ENCODE results near the gene OVCH1. TPM values are rescaled to one million over a fixed set of nuclear protein-coding genes. Genes with fewer than 3 reads are reported as not detected.
"Not testable (repeated sequence)": the region's sequence is repeated elsewhere in the genome, so short reads cannot be mapped to it uniquely, and the experiment has no call there.

Gene OVCH1
- total RNA-seq, 1 experiment from 2014 or later: not detected

DNA sequence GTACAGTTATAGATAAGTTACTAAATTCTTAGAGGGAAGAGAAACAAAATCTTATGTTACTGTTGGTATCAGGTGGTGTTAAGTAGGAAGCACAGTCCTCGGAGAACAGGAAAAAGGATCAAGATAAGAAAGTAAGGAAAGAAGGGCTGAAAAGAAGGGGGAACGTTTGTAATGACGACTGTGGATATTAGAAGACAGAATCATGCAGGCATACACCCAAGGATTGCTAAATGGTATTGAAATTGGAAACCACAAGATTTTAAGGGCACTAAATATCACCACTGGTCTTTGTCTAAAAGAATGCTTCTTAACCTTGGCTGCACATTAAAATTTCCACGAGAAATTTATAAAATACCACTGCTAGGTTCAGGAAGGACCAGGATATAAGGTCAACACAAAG, 82.4 kb downstream of the OVCH1 start:
- no peak for DNase-seq (ENCODE audit: low spot score)

DNA sequence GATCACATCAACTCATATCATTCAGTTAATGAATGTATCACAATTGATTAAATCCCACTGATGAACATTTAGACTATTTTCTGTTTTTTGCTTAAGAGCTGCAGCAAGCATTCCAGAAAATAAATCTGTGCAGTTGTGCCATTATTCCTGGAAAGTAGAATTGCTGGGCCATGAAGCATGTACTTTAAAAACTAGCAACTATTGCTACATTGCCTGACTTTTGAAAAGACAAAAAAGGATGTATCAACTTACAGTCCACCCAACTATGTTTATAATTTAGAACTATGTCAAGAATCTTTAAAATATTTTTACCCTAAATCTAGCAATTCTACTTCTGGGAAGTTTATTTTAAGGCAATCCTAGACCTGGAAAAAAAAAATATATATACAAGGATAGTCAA, 83.1 kb downstream of the OVCH1 start:
- no peak for DNase-seq (ENCODE audit: low spot score)

DNA sequence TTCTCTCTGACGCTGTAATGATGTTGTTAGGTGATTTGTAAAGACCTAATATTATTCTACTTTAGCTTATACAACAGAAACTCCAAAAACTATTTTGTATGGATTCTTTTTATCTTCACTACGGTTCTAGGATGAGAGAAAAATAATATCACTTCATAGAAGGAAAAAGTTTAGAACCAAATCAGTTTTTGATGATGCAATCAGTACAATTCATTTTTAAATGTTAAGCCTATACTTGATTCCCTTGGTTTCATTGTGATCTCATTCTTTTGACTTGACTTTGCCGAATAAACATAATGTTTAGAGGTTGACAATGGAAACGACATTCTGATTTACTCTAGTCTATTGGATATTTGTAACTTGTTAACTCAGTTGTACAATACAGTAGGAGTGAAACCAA, 91.9 kb downstream of the OVCH1 start:
- DNase-seq (ENCODE audit: low spot score): no peak

DNA sequence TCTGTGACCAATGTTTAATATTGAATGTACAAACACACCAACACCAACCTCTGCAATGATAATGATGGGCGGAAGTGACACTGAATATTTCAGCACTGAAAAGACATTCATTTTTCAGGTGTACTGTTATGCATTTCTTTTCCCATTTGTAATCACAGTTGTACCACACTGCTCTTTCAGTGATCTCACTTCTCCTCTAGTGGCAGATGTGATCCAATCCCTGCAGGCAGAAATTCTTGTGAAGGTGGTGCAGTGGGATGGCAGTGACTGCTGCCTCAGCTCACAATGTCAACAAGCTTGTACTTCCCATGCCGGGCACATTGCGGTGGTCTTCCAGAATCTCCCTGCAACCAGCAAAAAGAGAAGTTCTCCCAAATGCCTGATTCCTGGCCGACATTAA, 93.5 kb downstream of the OVCH1 start:
- DNase-seq (ENCODE audit: low spot score): no peak

DNA sequence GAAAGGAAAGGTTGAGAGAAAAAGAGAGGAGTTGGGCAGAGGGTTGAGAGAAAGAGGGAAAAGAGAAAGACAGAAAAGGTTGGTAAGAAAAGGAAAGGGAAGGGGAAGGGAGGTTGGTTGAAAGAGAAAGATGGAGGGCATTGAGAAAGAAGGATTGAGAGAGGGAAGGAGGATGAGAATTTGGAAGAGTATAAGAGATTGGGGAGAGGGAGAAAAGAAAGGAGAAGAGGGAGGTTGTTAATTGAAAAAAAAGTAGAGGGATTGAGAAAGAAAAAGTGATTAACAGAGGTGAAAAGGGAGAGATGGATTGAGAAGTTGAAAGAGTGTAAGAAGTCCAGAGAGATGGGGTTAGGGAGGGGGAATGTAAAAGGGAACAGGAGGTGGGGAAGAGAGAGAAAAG, 95.0 kb downstream of the OVCH1 start:
- no peak for DNase-seq (ENCODE audit: low spot score)

DNA sequence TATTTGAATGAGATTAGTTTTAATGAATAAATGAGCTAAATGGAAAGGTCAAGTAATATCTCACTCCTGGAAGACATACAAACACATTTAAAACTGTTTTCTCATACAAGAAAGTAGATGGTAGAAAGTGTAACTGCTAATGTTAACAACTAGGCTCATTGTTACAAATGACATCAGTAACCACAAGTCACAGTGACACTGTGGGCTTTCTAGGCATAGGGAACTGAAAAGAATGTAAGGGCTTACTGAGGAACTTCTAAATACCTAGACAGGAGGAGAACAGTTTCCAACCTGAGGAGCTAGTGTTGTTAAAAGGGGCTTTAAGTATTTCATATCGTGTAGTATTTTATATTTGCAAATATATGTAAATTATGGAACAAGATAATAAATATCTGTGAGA, 99.0 kb downstream of the OVCH1 start:
- no peak for DNase-seq (ENCODE audit: low spot score)

DNA sequence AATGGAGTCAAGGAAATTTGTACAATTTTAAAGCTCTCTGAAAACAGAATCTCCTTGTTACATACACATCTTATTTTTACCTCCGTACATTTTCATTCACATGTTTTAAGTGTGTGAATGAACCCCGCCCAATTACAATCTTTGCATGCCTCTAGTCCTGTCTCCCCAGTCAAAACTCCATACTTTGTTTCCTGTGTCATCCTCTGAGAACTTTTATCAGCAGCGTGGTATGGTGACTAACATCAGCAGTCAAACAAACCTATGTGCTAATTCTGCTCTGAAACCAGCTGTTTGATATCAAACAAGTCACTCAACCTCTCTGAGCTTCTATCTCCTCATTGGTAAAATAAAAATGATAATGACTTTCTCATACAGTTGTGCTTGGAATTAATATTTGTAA, 100.7 kb downstream of the OVCH1 start:
- DNase-seq (ENCODE audit: low spot score): no peak

DNA sequence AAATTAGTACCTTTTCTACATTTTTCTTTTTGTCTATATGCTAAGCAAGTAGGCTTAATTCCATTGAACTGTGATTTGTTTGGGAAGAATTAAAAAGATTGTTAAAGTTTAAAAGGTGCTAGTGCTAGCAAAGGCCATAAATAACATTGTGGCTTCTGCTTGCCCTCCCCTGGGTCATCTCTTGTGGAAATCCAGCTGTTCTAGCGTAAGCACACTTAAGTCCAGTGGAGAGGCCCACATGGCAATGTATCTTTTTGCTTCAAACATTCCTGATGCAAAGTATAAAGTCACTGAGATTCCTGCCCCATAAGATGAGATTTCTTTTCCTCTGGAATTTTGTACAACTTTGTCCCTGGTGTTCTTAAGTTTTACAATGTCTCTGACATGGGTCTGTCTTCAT, 102.1 kb downstream of the OVCH1 start:
- DNase-seq (ENCODE audit: low spot score): no peak

DNA sequence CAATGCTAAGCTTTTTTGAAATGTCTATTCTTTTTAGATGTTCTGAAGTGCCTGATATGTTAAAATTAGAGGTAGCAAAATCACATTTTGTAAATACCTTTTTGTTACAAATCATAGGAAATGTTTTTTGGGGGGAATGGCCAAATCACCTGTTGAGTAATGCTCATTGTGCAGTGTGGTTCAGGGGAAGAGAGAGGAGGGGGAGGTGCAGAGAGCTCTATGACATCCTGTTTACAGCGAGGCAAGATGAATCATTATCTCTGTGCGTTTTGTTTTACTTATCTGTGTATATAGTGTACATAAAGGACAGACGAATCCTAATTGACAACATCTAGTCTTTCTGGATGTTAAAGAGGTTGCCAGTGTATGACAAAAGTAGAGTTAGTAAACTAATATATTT, 107.1 kb downstream of the OVCH1 start:
- not testable (repeated sequence) for DNase-seq (ENCODE audit: low spot score)

DNA sequence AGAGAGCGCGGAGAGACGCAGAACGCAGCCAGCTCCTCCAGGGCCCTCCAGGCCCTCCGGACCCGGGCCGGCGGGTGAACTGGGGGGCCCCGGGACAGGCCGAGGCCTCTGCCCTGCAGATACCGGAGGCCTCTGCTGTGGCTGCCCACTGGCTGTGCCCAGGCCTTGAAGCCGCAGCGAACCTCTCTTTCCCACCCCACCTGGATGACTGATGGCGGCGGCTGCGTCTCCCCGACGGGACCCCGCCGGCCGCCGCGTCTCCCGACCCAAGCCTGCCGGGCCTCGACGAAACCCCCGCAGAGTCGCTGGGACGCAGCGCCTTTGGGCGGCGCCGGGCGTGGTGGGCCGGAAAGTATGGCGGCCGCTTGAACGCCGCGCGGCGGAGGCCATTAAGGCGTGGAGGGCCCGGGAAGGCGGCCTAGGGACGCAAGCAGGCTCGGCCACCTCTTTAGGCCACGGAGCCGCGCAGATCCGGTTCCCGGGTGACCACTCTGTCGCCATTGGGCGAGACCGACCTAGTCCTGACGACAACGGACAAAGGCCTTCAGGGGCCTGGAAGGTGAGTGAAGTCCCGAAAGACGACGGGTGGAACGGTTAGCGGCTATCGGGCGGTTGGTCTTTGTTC, 108.1 kb downstream of the OVCH1 start:
- no peak for DNase-seq (ENCODE audit: low spot score)

DNA sequence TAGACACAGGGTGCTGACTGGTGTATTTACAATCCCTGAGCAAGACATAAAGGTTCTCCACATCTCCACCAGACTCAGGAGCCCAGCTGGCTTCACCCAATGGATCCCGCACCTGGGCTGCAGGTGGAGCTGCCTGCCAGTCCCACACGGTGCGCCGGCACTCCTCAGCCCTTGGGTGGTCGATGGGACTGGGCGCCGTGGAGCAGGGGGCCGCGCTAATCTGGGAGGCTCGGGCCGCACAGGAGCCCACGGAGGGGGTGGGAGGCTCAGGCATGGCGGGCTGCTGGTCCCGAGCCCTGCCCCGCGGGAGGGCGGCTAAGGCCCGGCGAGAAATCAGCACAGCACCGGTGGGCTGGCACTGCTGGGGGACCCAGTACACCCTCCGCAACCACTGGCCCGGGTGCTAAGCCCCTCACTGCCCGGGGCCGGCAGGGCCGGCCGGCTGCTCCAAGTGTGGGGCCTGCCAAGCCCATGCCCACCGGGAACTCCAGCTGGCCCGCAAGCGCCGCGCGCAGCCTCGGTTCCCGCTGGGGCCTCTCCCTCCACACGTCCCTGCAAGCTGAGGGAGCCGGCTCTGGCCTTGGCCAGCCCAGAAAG, 111.3 kb downstream of the OVCH1 start:
- DNase-seq (ENCODE audit: low spot score): not testable (repeated sequence)

DNA sequence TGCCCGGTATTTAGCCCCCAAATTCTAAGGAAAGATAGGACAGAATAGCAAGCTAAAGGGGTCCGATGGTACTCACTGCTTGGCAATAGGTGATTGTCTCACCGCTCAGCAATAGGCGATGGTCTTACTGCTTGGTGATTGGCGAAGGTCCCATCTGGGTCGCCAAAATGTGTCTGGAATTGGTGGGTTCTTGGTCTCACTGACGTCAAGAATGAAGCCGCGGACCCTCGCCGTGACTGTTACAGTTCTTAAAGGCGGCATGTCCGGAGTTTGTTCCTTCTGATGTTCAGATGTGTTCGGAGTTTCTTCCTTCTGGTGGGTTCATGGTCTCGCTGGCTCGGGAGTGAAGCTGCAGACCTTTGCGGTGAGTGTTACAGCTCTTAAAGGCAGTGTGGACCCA, 112.3 kb downstream of the OVCH1 start:
- not testable (repeated sequence) for DNase-seq (ENCODE audit: low spot score)

DNA sequence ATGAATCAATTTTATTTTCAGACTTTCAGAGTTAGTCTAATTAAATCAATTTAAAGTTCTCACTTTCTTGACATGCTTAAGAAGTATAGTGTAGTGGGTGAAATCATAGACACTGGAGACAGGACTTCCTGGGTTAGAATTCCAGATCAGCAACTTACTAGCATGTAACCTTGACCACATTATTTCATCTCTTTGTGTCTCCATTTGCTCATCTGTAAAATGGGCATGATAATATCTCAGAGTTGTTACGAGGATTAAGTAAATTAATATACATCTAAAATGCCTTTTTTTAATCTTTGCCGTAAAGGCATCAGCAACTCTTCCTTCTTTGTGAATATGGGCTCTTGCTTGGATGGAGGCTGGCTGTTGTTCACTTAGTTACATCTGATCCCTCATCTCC, 115.2 kb downstream of the OVCH1 start:
- no peak for DNase-seq (ENCODE audit: low spot score)

DNA sequence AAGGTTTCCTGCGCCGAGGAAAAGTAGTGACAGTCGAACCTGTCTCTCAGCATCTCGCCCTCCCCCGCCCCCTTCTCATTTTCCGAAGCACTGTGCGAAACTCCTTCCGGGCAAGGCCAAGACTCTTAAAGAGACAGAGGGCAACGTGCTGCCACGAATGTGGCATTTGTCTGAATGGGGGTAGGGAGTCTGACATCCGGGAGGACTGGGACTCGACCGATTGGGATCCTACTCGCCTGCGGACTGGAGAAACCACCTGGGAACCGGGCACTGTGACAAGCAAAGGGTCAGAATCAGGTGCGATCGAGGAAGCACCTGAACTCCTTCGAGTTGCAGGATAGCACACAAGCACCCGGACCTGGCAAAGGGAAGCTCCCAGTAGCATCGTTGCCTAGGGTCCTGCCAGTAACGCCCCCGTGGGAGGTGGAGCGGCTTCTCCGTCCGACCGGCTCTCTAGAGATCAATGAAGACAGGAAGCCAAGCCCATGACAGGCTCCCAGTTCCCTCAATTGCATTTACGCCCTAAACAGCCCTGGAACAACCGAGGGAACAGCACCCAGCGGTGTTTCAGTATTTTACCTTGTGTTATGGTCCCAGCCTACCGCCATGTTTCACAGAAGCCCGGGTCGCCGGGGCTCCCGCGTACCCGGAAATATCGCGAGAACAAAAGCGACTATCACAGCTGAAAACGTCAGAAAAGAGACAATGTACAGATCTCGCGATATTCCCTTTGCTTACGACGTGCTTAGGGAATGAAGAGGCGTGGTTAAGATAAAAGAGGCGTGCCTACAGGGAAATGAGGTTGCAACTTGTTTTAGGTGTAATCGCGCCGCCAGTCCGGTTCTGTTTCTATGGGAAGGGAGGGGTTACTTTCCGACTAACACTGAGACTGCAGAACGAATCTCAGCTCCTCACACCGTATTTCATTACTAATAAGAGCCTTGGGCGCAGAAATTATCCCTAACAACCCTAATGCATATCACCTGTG, 116.7 kb downstream of the OVCH1 start, which contains the start of gene ERGIC2:
Gene ERGIC2, minus strand, starts transcription at position 637 of the 988 bp plus-strand sequence. CDS start 9,539 bp downstream, outside the sequence.
- DNase-seq (ENCODE audit: low spot score): peak; percentile 99

Other genes starting within 250 kb of the OVCH1 start
- 25.2 and 31.4 TPM in 2 replicates for gene ERGIC2, start 116.5 kb downstream of the OVCH1 start, total RNA-seq (2014; rRNA removed; shearing (Covaris generic))

Data from HT-29 (cell line).